ENCODE results near the gene RTN4.

RTN4 gene

GRCh38 chr2:54966837-54967236, 83.4 kb downstream of the RTN4 start:
- no peak for DNase-seq

GRCh38 chr2:54966165-54966832, 84.0 kb downstream of the RTN4 start:
- no peak for DNase-seq

- DNase-seq, result no peak
Measured at GRCh38 chr2:54965425-54965824, 84.8 kb downstream of the RTN4 start.

- DNase-seq, result no peak
Measured at GRCh38 chr2:54964816-54965215, 85.4 kb downstream of the RTN4 start.

- DNase-seq, result no peak
Measured at GRCh38 chr2:54964271-54964670, 86.0 kb downstream of the RTN4 start.

- DNase-seq, result no peak
Measured at GRCh38 chr2:54963476-54963875, 86.8 kb downstream of the RTN4 start.

GRCh38 chr2:54962935-54963440, 87.3 kb downstream of the RTN4 start:
- DNase-seq, result no peak

GRCh38 chr2:54962511-54962910, 87.7 kb downstream of the RTN4 start:
- no peak for DNase-seq

- DNase-seq, result no peak
Measured at GRCh38 chr2:54960164-54960563, 90.1 kb downstream of the RTN4 start.

GRCh38 chr2:54958717-54959371, 91.4 kb downstream of the RTN4 start:
- no peak for DNase-seq

GRCh38 chr2:54957321-54957999, 92.8 kb downstream of the RTN4 start:
- DNase-seq, result peak in 1 of 2 experiments; percentile 30

- DNase-seq, result no peak
Measured at GRCh38 chr2:54956111-54956627, 94.1 kb downstream of the RTN4 start.

- no peak for DNase-seq
Measured at GRCh38 chr2:54955358-54956110, 94.7 kb downstream of the RTN4 start.

GRCh38 chr2:54954705-54955357, 95.4 kb downstream of the RTN4 start:
- no peak for DNase-seq

GRCh38 chr2:54954158-54954557, 96.1 kb downstream of the RTN4 start:
- DNase-seq, result no peak

- DNase-seq, result no peak
Measured at GRCh38 chr2:54952978-54953456, 97.2 kb downstream of the RTN4 start.

GRCh38 chr2:54952425-54952824, 97.8 kb downstream of the RTN4 start:
- DNase-seq, result no peak

- no peak for DNase-seq
Measured at GRCh38 chr2:54950811-54951210, 99.4 kb downstream of the RTN4 start.

GRCh38 chr2:54949431-54949830, 100.8 kb downstream of the RTN4 start:
- DNase-seq, result no peak

- DNase-seq, result no peak
Measured at GRCh38 chr2:54948120-54948519, 102.1 kb downstream of the RTN4 start.

- no peak for DNase-seq
Measured at GRCh38 chr2:54947646-54948045, 102.6 kb downstream of the RTN4 start.

- no peak for DNase-seq
Measured at GRCh38 chr2:54947136-54947535, 103.1 kb downstream of the RTN4 start.

Measured in NCI-H187 (cell line).